ENCODE data around the gene RNF26.

RNF26 gene

GRCh38 chr11:119369132-119369925 lies 35.0 kb downstream of the RNF26 start:
- peak overlapping the region; percentile 38; the same call in 1 of the 2 replicates for H3K4me2 ChIP-seq (ENCODE audit: low read length)
- H3K79me2 ChIP-seq (ENCODE audit: insufficient read depth, low read length), result no peaks in the 10 kb centered on the region
- no peaks in the 10 kb centered on the region for H3K27me3 ChIP-seq (ENCODE audit: insufficient read depth, low read length)
- no peak for TF ChIP-seq CTCF (IDR thresholded peaks at IDR 0.05; ENCODE audit: low read length)
- TF ChIP-seq EZH2 (IDR thresholded peaks at IDR 0.05; ENCODE audit: borderline replicate concordance, low read length), result no peak
- H3K9me3 ChIP-seq (ENCODE audit: low read length), result no peaks in the 10 kb centered on the region
- H2AFZ ChIP-seq (ENCODE audit: low read length), result no peak overlapping the region
- H3K9me2 ChIP-seq (ENCODE audit: low read depth, low read length), result no peaks in the 10 kb centered on the region
- peaks cover 80% of the 10 kb centered on the region for H3K4me1 ChIP-seq (ENCODE audit: insufficient read depth, low read length, severe bottlenecking)
- H3K9ac ChIP-seq (ENCODE audit: low read length), result peak overlapping the region; percentile 46; the same call in 1 of the 2 replicates
- H3F3A ChIP-seq (ENCODE audit: insufficient read depth, low read length), result no peaks in the 10 kb centered on the region
- no peaks in the 10 kb centered on the region for H4K20me1 ChIP-seq (ENCODE audit: insufficient read depth, low read length)
- H3K36me3 ChIP-seq (ENCODE audit: insufficient read depth, low read length), result no peaks in the 10 kb centered on the region
- H3K4me3 ChIP-seq (ENCODE audit: low read depth, low read length, poor library complexity, severe bottlenecking), result no peak overlapping the region
- peak overlapping the region; percentile 94 for H3K27ac ChIP-seq (ENCODE audit: low read depth, low read length, poor library complexity, severe bottlenecking)

GRCh38 chr11:119370486-119371046 lies 36.2 kb downstream of the RNF26 start:
- H2AFZ ChIP-seq (ENCODE audit: low read length), result no peak overlapping the region
- H3K4me2 ChIP-seq (ENCODE audit: low read length), result peak overlapping the region; percentile 45; the same call in 1 of the 2 replicates
- H3K9me3 ChIP-seq (ENCODE audit: low read length), result no peaks in the 10 kb centered on the region
- no peaks in the 10 kb centered on the region for H4K20me1 ChIP-seq (ENCODE audit: insufficient read depth, low read length)
- peak; percentile 15; the same call in 1 of the 2 replicates for TF ChIP-seq CTCF (IDR thresholded peaks at IDR 0.05; ENCODE audit: low read length)
- TF ChIP-seq EZH2 (IDR thresholded peaks at IDR 0.05; ENCODE audit: borderline replicate concordance, low read length), result no peak
- no peaks in the 10 kb centered on the region for H3K79me2 ChIP-seq (ENCODE audit: insufficient read depth, low read length)
- peaks cover 68% of the 10 kb centered on the region for H3K4me1 ChIP-seq (ENCODE audit: insufficient read depth, low read length, severe bottlenecking)
- H3K27ac ChIP-seq (ENCODE audit: low read depth, low read length, poor library complexity, severe bottlenecking), result peak overlapping the region; percentile 94
- no peaks in the 10 kb centered on the region for H3K9me2 ChIP-seq (ENCODE audit: low read depth, low read length)
- H3K27me3 ChIP-seq (ENCODE audit: insufficient read depth, low read length), result no peaks in the 10 kb centered on the region
- no peak overlapping the region for H3K4me3 ChIP-seq (ENCODE audit: low read depth, low read length, poor library complexity, severe bottlenecking)
- no peaks in the 10 kb centered on the region for H3K36me3 ChIP-seq (ENCODE audit: insufficient read depth, low read length)
- H3K9ac ChIP-seq (ENCODE audit: low read length), result peak overlapping the region; percentile 46; the same call in 1 of the 2 replicates
- no peaks in the 10 kb centered on the region for H3F3A ChIP-seq (ENCODE audit: insufficient read depth, low read length)

- no peaks in the 10 kb centered on the region for H4K20me1 ChIP-seq (ENCODE audit: insufficient read depth, low read length)
- H3K9me3 ChIP-seq (ENCODE audit: low read length), result no peaks in the 10 kb centered on the region
- no peak overlapping the region for H3K4me3 ChIP-seq (ENCODE audit: low read depth, low read length, poor library complexity, severe bottlenecking)
- no peak for TF ChIP-seq CTCF (IDR thresholded peaks at IDR 0.05; ENCODE audit: low read length)
- no peak for TF ChIP-seq EZH2 (IDR thresholded peaks at IDR 0.05; ENCODE audit: borderline replicate concordance, low read length)
- H3K27me3 ChIP-seq (ENCODE audit: insufficient read depth, low read length), result no peaks in the 10 kb centered on the region
- no peaks in the 10 kb centered on the region for H3K9me2 ChIP-seq (ENCODE audit: low read depth, low read length)
- peak overlapping the region; percentile 94 for H3K27ac ChIP-seq (ENCODE audit: low read depth, low read length, poor library complexity, severe bottlenecking)
- no peak overlapping the region; the same call in 1 of the 2 replicates for H3K9ac ChIP-seq (ENCODE audit: low read length)
- no peaks in the 10 kb centered on the region for H3K36me3 ChIP-seq (ENCODE audit: insufficient read depth, low read length)
- H2AFZ ChIP-seq (ENCODE audit: low read length), result no peak overlapping the region
- H3K4me2 ChIP-seq (ENCODE audit: low read length), result no peak overlapping the region
- H3F3A ChIP-seq (ENCODE audit: insufficient read depth, low read length), result no peaks in the 10 kb centered on the region
- peaks cover 64% of the 10 kb centered on the region for H3K4me1 ChIP-seq (ENCODE audit: insufficient read depth, low read length, severe bottlenecking)
- H3K79me2 ChIP-seq (ENCODE audit: insufficient read depth, low read length), result no peaks in the 10 kb centered on the region
Observed at GRCh38 chr11:119371067-119371601, 36.8 kb downstream of the RNF26 start.

Data from OCI-LY1 (cell line).